Breast epithelium (tissue), 3 donors: ENCODE measurements around the gene PPP6R3.

Source experiments
- CTCF ChIP-seq, 3 donors: fragments of 450-650 bp; IDR thresholded peaks; one replicate each; pipeline ENCODE4 v1.5.1; 2016 to 2017; ENCODE audit warnings: antibody characterized with exemption in 3 of 3, mild to moderate bottlenecking in 3 of 3, moderate library complexity in 3 of 3
- POLR2AphosphoS5 ChIP-seq, 3 donors: sonication (generic); formaldehyde crosslinking; IDR thresholded peaks; one replicate each; pipeline ENCODE4 v1.6.1; 2017; ENCODE audit warnings: antibody characterized with exemption in 3 of 3

GRCh38 chr11:68536706-68537105 lies 76.2 kb downstream of the PPP6R3 start:
- TF ChIP-seq CTCF (IDR thresholded peaks at IDR 0.05): no peak
- no peak for TF ChIP-seq POLR2AphosphoS5 (IDR thresholded peaks at IDR 0.05)
